Neural crest cell (in vitro differentiated cells): ENCODE data around the gene C9orf57. TPM values are rescaled to one million over a fixed set of nuclear protein-coding genes. Genes with fewer than 3 reads are reported as not detected.

Experiments used
- DNase-seq: peaks from one replicate; pipeline ENCODE4 v3.0.0; 2021; ENCODE audit warnings: low read depth, mixed read lengths, low spot score
- H3K27ac Mint-ChIP-seq: one replicate; pipeline ENCODE4 v1.8.0; 2021; ENCODE audit warnings: mild to moderate bottlenecking, mixed read lengths; ENCODE audit not compliant: unreplicated experiment
- H3K27me3 Mint-ChIP-seq: 2 replicates; pipeline ENCODE4 v1.8.0; 2021; ENCODE audit warnings: low read depth, mild to moderate bottlenecking, mixed read lengths
- H3K36me3 Mint-ChIP-seq: 2 replicates; pipeline ENCODE4 v1.8.0; 2021; ENCODE audit warnings: low read depth, mild to moderate bottlenecking, mixed read lengths
- H3K4me1 Mint-ChIP-seq: 2 replicates; pipeline ENCODE4 v1.8.0; 2021; ENCODE audit warnings: mixed read lengths
- H3K4me3 Mint-ChIP-seq: one replicate; pipeline ENCODE4 v1.8.0; 2021; ENCODE audit warnings: mild to moderate bottlenecking, mixed read lengths
- H3K9me3 Mint-ChIP-seq: 2 replicates; pipeline ENCODE4 v1.8.0; 2021; ENCODE audit warnings: mixed read lengths
- CTCF ChIP-seq: fragments of 200-600 bp; sonication (generic); conservative IDR thresholded peaks from 2 replicates; pipeline ENCODE4 v1.5.0; 2021; ENCODE audit warnings: antibody characterized with exemption, mild to moderate bottlenecking
- total RNA-seq: library from RNA; stranded (reverse); gene quantifications from 2 replicates; pipeline ENCODE4 v1.2.1, GENCODE V29; 2021

C9orf57 gene
- total RNA-seq, 1 donor from 2014 or later = not detected

DNA sequence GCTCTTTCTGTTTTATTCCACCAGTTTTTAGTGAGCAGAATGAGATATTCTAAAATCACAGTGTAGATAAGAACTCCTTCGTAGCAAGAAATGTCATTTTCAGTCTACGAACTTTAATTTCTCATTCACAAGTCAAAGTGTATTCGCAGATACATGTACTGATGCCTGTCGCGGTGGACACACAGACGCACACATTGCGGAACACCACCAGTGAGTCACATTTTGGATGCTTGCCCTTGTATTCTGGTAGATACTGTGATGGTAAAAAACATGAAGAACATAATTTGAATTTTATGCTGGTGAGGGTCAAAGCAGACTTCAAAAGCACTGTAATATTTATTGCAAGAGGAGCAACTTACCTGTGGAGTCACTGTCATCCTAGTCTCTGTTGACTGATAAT is 4.7 kb upstream of the C9orf57 start:
- TF ChIP-seq CTCF = no peak
- Mint-ChIP-seq H3K4me3 (no peak overlapping the region), H3K36me3 (no peaks in the 10 kb centered on the region), H3K27me3 (peaks cover 5% of the 10 kb centered on the region), H3K4me1 (no peaks in the 10 kb centered on the region), H3K9me3 (peaks cover 4% of the 10 kb centered on the region), H3K27ac (no peak overlapping the region)
- no peak for DNase-seq

DNA sequence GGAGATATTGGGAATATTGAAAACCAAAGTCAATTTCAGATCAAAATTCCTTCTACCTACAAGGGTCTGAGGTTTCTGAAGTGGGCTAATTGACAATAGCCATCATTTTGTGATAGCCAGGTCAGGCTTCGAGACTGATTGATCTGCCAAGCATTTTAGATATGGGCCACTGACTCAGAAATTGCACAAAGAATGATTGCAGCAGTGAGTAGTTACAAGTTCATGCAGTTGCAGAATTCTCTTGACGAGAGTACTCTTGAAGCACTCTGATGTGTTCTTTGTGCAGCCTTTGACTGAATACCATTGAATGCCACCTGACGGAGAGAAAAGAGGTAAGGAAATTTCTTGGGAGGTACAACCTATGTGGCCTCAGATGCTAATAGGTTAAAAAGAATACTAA is 8.3 kb downstream of the C9orf57 start:
- Mint-ChIP-seq H3K27ac (no peak overlapping the region), H3K9me3 (peaks cover 5% of the 10 kb centered on the region), H3K36me3 (no peaks in the 10 kb centered on the region), H3K27me3 (no peaks in the 10 kb centered on the region), H3K4me3 (no peak overlapping the region), H3K4me1 (no peaks in the 10 kb centered on the region)
- TF ChIP-seq CTCF = no peak
- no peak for DNase-seq

- peaks cover 5% of the 10 kb centered on the region for H3K9me3 Mint-ChIP-seq
- no peaks in the 10 kb centered on the region for H3K36me3 Mint-ChIP-seq
- H3K27me3 Mint-ChIP-seq = no peaks in the 10 kb centered on the region
- TF ChIP-seq CTCF = no peak
- no peaks in the 10 kb centered on the region for H3K4me1 Mint-ChIP-seq
- no peak for DNase-seq
- no peak overlapping the region for H3K4me3 Mint-ChIP-seq
- H3K27ac Mint-ChIP-seq = no peak overlapping the region
Measured at GRCh38 chr9:72048850-72049249, 11.6 kb downstream of the C9orf57 start.

- Mint-ChIP-seq H3K27ac (no peak overlapping the region), H3K27me3 (no peaks in the 10 kb centered on the region), H3K4me3 (no peak overlapping the region), H3K36me3 (no peaks in the 10 kb centered on the region), H3K9me3 (peaks cover 5% of the 10 kb centered on the region), H3K4me1 (no peaks in the 10 kb centered on the region)
- no peak for DNase-seq
- TF ChIP-seq CTCF = no peak
Measured at GRCh38 chr9:72046630-72047456, 13.6 kb downstream of the C9orf57 start.

GRCh38 chr9:72044095-72044494 is 16.3 kb downstream of the C9orf57 start:
- Mint-ChIP-seq H3K9me3 (peaks cover 5% of the 10 kb centered on the region), H3K27ac (no peak overlapping the region), H3K4me1 (no peaks in the 10 kb centered on the region), H3K36me3 (no peaks in the 10 kb centered on the region), H3K27me3 (no peaks in the 10 kb centered on the region), H3K4me3 (no peak overlapping the region)
- DNase-seq = no peak
- no peak for TF ChIP-seq CTCF
